IPS DF 19.7 (cell line): ENCODE data around the gene RING1.

Source experiments
- DNase-seq: peaks from one replicate; pipeline ENCODE4 v3.0.0-alpha.2; 2013; ENCODE audit warnings: low read depth, low spot score

RING1 gene

DNA sequence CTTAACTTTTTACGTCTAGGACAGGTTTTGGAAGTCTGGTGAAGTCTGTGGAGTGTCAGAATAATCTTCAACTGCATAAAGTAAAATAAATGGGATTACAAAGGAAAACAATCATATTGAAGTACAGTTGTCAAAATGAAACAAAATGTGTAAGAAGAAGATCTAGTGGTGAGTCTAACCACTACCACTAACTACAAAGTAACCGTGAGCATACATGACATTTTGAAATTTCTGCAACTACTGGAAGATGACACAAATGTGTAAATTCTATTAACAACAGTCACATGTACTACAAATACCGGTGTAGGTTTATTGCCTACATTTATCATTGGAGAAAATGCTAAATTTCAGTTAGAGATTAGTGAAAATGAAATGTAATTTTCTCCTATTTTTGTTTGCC, 33.7 kb downstream of the RING1 start:
- DNase-seq, result no peak

GRCh38 chr6:33243476-33243875, 35.2 kb downstream of the RING1 start:
- no peak for DNase-seq

GRCh38 chr6:33247977-33248642, 39.8 kb downstream of the RING1 start:
- peak; percentile 60 for DNase-seq

DNA sequence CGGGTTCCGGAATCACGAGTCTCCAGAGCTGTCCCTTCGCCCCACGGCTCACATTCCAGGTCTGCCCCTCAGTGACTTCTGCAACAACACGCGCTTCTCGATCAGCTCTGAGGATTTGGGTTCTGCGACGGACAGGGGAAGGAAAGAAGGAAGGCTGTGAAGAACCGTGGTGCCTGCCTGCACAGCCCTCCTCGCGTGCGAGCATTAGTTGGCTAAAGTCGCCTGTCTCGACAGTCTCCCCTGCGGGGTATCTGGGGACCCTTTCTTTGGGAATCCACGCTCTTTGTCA, 40.3 kb downstream of the RING1 start:
- DNase-seq, result no peak

- DNase-seq, result peak; percentile 97
Observed at GRCh38 chr6:33248932-33249731, 40.8 kb downstream of the RING1 start.

DNA sequence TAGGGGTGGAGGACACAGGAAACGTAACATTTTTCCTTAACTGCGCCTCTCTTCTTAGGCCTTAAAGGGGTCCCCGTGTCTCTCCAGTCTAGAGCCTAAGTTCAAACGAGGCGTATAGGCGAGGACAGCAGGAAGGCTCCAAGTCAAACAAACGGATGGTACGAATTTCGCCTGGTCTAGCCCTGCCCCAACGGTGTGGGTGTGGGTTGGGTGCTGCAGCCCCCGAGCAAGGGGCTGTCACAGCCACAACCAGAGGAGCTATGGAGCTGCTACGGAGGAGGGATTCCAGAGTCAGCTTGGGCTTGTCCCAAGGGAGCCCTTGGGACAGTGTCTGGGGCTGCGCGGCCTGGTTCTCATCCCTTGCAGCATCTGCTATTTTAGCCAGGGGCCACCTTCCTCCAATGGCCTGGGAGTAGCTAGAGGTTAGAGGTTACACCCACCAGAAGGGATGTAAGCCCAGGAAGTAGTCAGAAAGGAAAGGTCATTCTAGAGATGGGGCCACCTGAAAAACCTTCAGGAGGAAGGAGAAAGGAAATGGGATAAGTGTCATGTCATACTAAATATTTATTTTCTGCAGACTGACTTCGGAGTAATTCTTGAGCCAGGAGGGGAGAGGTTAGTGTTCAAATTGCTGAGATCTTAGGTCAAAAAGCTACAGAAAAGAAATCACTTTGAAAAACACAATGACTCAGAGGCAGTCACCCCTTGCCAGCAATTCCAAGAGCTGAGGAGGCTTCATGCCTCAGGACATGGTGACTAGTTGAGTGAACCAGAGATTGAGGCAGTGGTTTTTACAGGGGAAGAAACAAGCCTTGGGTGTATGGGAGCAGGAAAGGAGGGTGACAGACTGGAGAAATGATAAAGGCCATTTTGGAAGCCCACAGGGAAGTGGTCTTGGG, 41.7 kb downstream of the RING1 start:
- no peak for DNase-seq

GRCh38 chr6:33250731-33251130, 42.4 kb downstream of the RING1 start:
- DNase-seq, result no peak

DNA sequence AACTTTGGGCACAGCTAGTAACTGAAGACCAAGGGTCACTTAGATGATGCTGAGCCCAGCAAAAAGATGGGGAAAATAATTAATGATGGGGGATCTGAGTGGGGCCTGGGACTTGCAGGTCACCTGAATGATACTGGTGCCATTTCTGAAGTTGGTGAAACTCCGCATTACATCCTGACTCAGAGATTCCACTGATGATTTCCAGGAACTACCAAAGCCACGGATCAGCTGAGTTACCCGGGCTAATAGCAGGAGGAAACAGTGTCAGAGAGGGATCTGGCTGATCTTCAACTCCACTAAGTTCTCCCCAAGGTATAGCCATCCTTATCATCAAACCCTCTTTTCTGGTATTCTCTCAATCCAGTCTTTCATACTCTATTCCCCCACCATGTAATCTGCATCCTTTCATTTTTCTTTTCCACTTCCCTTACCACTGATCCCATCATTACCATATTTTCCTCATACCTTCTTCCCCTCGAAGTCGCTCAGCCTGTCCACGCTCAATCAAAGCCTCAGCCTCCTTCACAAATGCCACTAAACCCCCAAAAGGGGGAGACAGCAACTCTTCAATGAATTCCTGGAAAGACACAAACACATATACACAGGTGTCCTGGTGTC, 43.2 kb downstream of the RING1 start:
- no peak for DNase-seq

- no peak for DNase-seq
Observed at GRCh38 chr6:33252759-33253158, 44.5 kb downstream of the RING1 start.

DNA sequence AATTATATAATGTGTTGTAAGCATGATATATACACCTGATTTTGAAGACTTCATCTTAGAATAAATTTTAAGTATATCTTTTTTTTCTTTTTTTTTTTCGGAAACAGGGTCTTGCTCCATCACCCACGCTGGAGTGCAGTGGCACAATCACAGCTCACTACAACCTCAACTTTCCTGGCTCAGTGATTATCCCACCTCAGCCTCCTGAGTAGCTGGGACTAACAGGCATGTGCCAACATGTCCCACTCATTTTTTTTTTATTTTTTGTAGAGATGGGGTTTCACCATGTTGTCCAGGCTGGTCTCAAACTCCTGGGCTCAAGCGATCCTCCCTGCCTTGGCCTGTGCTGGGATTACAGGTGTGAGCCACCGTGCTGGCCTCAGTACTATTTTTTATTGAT, 46.3 kb downstream of the RING1 start:
- DNase-seq, result no peak

DNA sequence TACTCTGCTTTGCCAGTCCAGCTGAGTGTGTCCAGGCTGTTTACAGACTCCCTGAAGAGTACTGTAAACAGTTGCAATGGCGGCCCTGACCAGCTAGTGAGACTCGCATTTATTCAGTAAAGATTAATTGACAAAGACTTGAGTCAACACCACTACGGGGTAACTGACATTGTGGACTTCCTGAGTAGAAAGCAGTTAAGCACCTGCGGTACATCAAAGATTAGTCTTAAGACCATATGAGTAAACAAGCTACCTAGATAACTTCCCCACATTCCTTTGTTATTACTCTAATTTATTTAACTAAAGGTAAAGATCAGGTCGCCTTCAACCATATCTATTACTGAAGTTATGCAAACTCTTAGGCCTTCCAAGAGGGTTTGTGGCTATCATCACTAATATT, 50.7 kb downstream of the RING1 start:
- DNase-seq, result no peak
